Tibial nerve (tissue), 4 donors: ENCODE results near the gene PPP6R1. TPM values are rescaled to one million over a fixed set of nuclear protein-coding genes. Genes with fewer than 3 reads are reported as not detected.

Experiments used
- DNase-seq, 2 donors: peaks; one replicate each; pipeline ENCODE4 v3.0.0-alpha.2; 2019; ENCODE audit warnings: low spot score in 2 of 2
- H3K27ac ChIP-seq, 4 donors: fragments of 200-600 bp; sonication (generic) in 3 of 4; one replicate each; pipeline ENCODE4 v1.5.1; 2017 to 2019; ENCODE audit warnings: mild to moderate bottlenecking in 1 of 4
- H3K27me3 ChIP-seq, 2 donors: fragments of 200-600 bp; sonication (generic) in 1 of 2; one replicate each; pipeline versions ENCODE4 v1.5.1 to v1.6.0; 2017 to 2019
- H3K36me3 ChIP-seq, 3 donors: fragments of 200-600 bp; sonication (generic); one replicate each; pipeline ENCODE4 v1.5.1; 2018 to 2019
- H3K4me1 ChIP-seq, 4 donors: fragments of 200-600 bp; sonication (generic) in 3 of 4; one replicate each; pipeline ENCODE4 v1.5.1; 2017 to 2019
- H3K4me3 ChIP-seq, 4 donors: fragments of 200-600 bp; sonication (generic) in 3 of 4; one replicate each; pipeline ENCODE4 v1.5.1; 2017 to 2019; ENCODE audit warnings: mild to moderate bottlenecking in 1 of 4, moderate library complexity in 1 of 4
- H3K9me3 ChIP-seq, 4 donors: fragments of 200-600 bp; sonication (generic) in 3 of 4; one replicate each; pipeline ENCODE4 v1.5.1; 2017 to 2019
- CTCF ChIP-seq, 5 experiments: fragments of 200-600 bp in 3 of 5; fragments of 450-650 bp in 2 of 5; sonication (generic) in 3 of 5; IDR thresholded peaks; one replicate each; pipeline ENCODE4 v1.5.1; 2016 to 2019; ENCODE audit warnings: antibody characterized with exemption in 5 of 5, mild to moderate bottlenecking in 3 of 5, moderate library complexity in 2 of 5
- EP300 ChIP-seq, 2 donors: sonication (generic); formaldehyde crosslinking; IDR thresholded peaks; one replicate each; pipeline ENCODE4 v1.6.1; 2017; ENCODE audit warnings: antibody characterized with exemption in 2 of 2, mild to moderate bottlenecking in 1 of 2
- POLR2A ChIP-seq, 2 donors: fragments of 450-650 bp; IDR thresholded peaks; one replicate each; pipeline ENCODE4 v1.6.1; 2017; ENCODE audit warnings: antibody characterized with exemption in 2 of 2, mild to moderate bottlenecking in 2 of 2, moderate library complexity in 2 of 2
- WGBS, 2 donors: methylation state at CpG; one replicate each; pipeline ENCODE4 v1.1.5; 2018; 5-methylcytosine and 5-hydroxymethylcytosine counted together
- total RNA-seq, 4 donors: library from RNA; depleted of rRNA; stranded (reverse); fragments of >200 nt; gene quantifications; one replicate each; pipeline ENCODE4 v1.1.0, GENCODE V29; 2016

The PPP6R1 gene
- total RNA-seq, 4 donors from 2014 or later, result 35.4 to 56.7 (median 40.7) TPM

- Histone ChIP-seq H3K27me3 (no peaks in the 10 kb centered on the region), H3K27ac (no peak overlapping the region), H3K9me3 (no peaks in the 10 kb centered on the region), H3K4me3 (no peak overlapping the region), H3K36me3 (peaks cover 4 to 97% (median 51%) of the 10 kb centered on the region in 3 donors), H3K4me1 (no peaks in the 10 kb centered on the region)
- DNase-seq, result no peak
- 92% methylated on average over 11 to 12 of the region's 12 CpGs for WGBS, 2 donors
- TF ChIP-seq CTCF (IDR thresholded peaks at IDR 0.05) (no peak), EP300 (IDR thresholded peaks at IDR 0.05) (no peak), POLR2A (IDR thresholded peaks at IDR 0.05) (no peak)
Observed at GRCh38 chr19:55239004-55239403, 19.8 kb downstream of the PPP6R1 start.

- Histone ChIP-seq H3K4me1 (no peaks in the 10 kb centered on the region), H3K27ac (no peak overlapping the region), H3K27me3 (no peaks in the 10 kb centered on the region), H3K4me3 (no peak overlapping the region), H3K9me3 (no peaks in the 10 kb centered on the region), H3K36me3 (peaks cover 4 to 98% (median 51%) of the 10 kb centered on the region in 3 donors)
- DNase-seq, result no peak
- WGBS, 2 donors, result 83 to 92% methylated on average over 6 to 8 of the region's 8 CpGs
- TF ChIP-seq POLR2A (IDR thresholded peaks at IDR 0.05), result no peak
- no peak for TF ChIP-seq EP300 (IDR thresholded peaks at IDR 0.05)
- no peak for TF ChIP-seq CTCF (IDR thresholded peaks at IDR 0.05)
Observed at GRCh38 chr19:55238030-55238429, 20.8 kb downstream of the PPP6R1 start.

GRCh38 chr19:55232986-55233385, 25.8 kb downstream of the PPP6R1 start:
- Histone ChIP-seq H3K27ac (no peak overlapping the region), H3K4me3 (no peak overlapping the region), H3K4me1 (no peaks in the 10 kb centered on the region), H3K36me3 (peaks cover 0 to 98% (median 43%) of the 10 kb centered on the region in 3 donors), H3K27me3 (no peaks in the 10 kb centered on the region), H3K9me3 (no peaks in the 10 kb centered on the region)
- DNase-seq, result no peak
- 84 to 90% methylated on average over 5 of the region's 5 CpGs for WGBS, 2 donors
- TF ChIP-seq POLR2A (IDR thresholded peaks at IDR 0.05), result no peak

GRCh38 chr19:55232286-55232602, 26.6 kb downstream of the PPP6R1 start:
- TF ChIP-seq POLR2A (IDR thresholded peaks at IDR 0.05) (no peak), EP300 (IDR thresholded peaks at IDR 0.05) (no peak), CTCF (IDR thresholded peaks at IDR 0.05) (no peak)
- DNase-seq, result no peak
- Histone ChIP-seq H3K27me3 (no peaks in the 10 kb centered on the region), H3K27ac (no peak overlapping the region), H3K36me3 (peaks cover 0 to 98% (median 38%) of the 10 kb centered on the region in 3 donors), H3K4me3 (no peak overlapping the region), H3K9me3 (no peaks in the 10 kb centered on the region), H3K4me1 (no peaks in the 10 kb centered on the region)
- WGBS, 2 donors, result 84 to 86% methylated on average over 12 of the region's 12 CpGs

GRCh38 chr19:55231391-55232285, 27.2 kb downstream of the PPP6R1 start:
- H3K36me3 ChIP-seq, result peaks cover 0 to 98% (median 32%) of the 10 kb centered on the region in 3 donors

More at GRCh38 chr19:55231391-55232285, 27.2 kb downstream of the PPP6R1 start:
- Histone ChIP-seq H3K4me3 (no peak overlapping the region), H3K9me3 (no peaks in the 10 kb centered on the region), H3K27me3 (no peaks in the 10 kb centered on the region), H3K4me1 (no peaks in the 10 kb centered on the region), H3K27ac (no peak overlapping the region)
- TF ChIP-seq CTCF (IDR thresholded peaks at IDR 0.05), result no peak
- TF ChIP-seq EP300 (IDR thresholded peaks at IDR 0.05), result no peak
- TF ChIP-seq POLR2A (IDR thresholded peaks at IDR 0.05), result no peak
- 87 to 88% methylated on average over 22 to 29 of the region's 30 CpGs for WGBS, 2 donors
- no peak for DNase-seq
